ENCODE data around the gene GARIN6.

DNA sequence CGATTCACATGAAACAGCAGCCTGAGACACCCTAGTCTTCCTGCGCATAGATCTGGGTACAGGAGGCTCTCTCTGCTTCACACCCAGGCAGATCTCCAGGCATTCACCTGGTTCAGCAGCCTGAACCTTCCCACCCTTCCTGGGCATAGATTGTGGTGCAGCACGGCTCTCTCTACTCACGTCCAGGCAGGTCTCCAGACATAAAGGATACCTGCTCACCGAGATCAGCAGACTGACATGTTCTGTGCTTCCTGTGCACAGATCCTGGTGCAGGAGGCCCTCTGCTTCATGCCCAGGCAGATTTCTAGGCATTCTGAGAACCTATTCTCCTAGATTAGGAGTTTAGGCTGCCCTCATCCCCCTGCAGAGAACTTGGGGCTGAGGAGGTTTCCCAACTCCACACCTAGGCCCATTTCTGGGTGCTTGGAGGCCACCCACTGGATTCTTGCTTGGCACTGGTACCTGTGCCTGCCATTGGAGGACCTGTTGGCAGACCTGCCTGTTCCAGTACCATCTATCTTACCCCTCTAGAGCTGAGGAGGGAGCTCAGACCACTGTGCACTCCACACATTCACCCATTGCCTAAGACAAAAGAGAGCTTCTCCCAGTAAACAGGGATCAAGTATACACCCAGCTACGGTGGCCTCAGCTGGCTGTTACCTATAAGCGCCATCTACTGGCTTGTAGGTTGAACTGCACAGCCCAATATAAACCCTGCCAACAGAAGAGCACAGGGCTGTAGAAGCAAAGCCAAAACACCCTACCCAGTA lies 28.0 kb upstream of the GARIN6 start:
- TF ChIP-seq POLR2A (IDR thresholded peaks at IDR 0.05; ENCODE audit: low read depth) (no peak), POLR2AphosphoS5 (IDR thresholded peaks at IDR 0.05) (no peak)
- TF ChIP-seq, protein P1, sequence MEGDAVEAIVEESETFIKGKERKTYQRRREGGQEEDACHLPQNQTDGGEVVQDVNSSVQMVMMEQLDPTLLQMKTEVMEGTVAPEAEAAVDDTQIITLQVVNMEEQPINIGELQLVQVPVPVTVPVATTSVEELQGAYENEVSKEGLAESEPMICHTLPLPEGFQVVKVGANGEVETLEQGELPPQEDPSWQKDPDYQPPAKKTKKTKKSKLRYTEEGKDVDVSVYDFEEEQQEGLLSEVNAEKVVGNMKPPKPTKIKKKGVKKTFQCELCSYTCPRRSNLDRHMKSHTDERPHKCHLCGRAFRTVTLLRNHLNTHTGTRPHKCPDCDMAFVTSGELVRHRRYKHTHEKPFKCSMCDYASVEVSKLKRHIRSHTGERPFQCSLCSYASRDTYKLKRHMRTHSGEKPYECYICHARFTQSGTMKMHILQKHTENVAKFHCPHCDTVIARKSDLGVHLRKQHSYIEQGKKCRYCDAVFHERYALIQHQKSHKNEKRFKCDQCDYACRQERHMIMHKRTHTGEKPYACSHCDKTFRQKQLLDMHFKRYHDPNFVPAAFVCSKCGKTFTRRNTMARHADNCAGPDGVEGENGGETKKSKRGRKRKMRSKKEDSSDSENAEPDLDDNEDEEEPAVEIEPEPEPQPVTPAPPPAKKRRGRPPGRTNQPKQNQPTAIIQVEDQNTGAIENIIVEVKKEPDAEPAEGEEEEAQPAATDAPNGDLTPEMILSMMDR (IDR thresholded peaks at IDR 0.05): peak in 1 of 3 experiments; percentile 18

Measured in esophagus muscularis mucosa (tissue), 3 donors.